HG03175 (cell line): Measurements from ENCODE around the gene BCAR3.

ENCODE experiments used
- ATAC-seq: cut with Tn5 transposase; IDR thresholded peaks from one replicate; pipeline ENCODE4 v1.9.1; 2021; ENCODE audit warnings: mild to moderate bottlenecking, moderate library complexity; ENCODE audit not compliant: unreplicated experiment

BCAR3 gene

DNA sequence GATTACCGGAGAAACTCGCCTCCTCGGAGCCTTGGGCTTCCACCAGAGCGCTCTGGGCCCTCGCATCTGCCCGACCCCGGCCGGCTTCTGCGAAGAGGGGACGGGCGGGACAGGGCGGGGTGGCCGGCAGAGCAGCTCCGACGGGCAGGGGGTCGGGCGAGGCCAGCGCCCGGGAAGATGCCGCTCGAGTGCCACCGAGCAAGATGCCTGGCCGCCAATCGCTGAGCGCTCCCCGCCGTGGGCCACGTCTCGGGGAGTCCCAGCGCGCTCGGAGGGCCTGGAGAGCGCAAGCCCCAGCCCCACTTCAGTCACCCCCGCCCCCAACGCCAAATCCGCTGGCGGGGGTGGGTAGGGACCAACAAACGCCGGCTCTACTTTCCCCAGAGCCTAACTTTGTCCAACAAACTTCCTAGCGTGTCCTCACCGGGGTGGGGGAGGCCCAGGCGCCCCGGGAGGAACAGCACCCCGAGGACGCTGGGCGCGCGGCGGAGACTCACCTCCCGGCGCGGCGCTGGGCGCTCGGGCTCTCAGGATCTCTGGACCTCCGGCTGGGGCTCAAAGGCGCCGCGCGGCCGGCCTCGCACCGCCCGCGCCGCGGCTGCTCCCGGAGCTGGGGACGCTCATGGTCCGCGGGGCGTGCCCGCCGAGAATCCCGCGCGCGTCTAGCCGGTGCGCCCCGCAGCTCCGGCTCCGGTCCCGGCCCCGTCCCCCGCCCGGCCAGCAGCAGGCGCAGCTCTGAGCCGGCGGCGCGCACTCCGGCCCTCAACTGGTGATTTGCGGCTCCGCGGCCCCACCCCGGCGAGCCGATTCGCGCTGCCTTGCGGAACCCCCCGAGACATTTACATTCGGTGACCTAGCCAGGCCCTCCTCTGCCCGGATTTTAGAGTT lies at the start of gene BCAR3:
BCAR3 (minus strand) TSS at position 737 of the 888 bp plus-strand sequence. CDS start 6,907 bp downstream, outside the sequence.
- peak; percentile 63 for ATAC-seq

DNA sequence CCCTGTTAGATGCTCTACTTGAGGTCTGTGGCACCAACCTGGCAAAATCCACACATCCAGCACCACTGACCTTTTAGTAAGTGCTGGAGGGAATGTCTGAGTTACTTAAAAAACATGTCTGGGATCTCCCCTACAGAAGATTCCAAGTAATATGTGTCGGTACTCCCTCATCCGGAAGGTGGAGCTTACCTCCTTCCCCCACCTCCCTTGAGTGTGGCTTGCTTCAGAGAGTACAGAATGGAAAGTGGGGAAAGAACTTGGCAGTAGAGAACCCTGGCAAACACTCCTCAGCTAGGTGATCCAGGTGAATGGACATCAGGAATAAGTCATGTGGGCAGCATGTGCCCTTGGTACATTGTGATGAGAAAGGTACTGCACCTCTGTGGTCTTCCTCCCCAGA lies 49.0 kb upstream of the BCAR3 start:
- no peak for ATAC-seq

DNA sequence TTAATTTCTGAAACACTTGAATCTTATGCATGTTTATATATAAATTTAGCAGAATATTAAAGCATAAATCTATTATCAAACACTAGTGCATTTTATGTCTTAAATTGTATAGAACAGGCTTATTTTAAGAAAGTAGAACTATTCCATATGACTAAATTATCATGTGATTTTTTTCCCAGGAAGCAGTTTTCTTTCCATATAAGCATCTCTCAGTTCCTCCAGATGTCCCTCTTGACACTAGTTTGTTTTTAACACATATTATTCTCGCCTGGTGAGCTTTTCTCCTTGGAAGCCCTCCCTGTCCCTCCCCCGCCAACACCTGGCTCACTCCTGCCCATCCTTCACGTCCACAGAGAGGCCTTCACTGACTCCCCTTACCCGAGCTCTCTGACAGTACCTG lies 48.3 kb upstream of the BCAR3 start:
- no peak for ATAC-seq

DNA sequence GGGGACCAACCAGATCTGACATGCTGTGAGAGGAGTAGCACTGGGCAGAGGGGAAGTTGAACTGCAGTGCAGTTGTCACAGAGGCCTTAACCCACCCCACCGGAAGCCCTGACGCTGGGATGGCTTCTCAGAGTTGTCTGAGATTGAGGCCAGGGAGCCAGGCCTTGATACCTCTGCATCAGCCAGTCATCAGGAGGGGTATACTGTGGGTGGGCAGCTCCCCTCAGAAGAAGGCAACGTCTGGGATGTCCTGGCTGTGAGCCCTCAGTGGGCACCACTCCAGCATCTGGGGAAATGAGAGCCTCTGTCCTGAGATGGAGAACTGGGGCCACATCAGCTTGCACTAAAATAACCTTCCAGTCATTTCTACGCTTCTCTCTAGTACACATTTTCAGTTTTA lies 47.9 kb upstream of the BCAR3 start:
- peak; percentile 82 for ATAC-seq

DNA sequence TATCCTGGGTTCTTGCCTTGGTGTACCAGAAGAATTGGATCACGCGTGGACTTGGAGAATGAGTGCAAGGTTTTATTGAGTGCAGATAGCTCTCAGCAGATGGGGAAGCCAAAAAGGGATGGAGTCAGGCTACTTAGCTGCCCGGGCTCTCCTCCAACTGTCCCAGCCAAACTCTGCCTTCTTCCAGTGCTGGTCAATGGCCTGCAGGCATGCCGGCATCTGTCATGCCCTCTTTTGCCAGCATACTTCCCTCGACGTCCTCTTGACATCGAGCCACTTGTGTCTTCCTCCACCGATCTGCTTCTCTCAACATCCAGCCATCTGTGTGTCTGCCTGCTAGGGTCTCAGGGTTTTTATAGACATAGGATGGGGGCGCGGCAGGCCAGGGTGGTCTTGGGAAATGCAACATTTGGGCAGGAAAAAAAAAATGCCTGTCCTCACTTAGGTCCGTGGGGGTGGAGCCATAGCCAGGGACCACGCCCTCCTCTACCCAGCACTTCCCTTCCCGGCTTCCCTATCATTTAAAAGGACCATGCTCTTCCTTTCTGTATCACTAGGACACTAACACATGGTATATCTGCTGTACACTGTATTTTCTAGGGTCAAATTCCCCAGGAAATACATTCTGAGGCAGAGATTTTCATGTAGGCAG lies 47.0 kb upstream of the BCAR3 start:
- no peak for ATAC-seq

DNA sequence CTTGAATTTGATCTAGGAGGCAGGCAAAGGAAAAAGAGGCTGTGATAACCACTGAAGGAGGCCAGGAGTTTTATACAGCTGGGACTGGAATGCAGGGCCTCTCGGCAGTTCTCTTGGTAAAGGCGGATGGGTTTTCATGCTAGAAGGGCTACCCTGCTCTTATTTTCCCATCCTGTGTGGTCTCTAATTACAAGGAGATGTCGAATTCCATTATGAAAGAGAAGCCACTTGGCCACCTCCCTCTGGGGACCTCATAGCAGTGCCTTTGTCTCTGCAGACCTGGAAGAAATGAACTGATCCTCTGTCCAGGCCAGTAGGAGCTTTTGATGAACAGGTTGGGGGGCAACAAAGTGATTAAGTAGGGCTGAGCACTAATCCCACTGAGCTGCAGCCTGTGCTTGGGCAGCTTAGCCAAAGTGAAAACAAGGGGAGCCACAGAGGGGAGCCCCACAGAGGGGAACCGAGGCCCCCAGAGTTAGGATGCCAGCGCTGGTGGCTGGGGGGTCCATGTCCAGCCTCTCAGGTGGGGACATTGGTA lies 42.2 kb upstream of the BCAR3 start:
- ATAC-seq, result no peak

DNA sequence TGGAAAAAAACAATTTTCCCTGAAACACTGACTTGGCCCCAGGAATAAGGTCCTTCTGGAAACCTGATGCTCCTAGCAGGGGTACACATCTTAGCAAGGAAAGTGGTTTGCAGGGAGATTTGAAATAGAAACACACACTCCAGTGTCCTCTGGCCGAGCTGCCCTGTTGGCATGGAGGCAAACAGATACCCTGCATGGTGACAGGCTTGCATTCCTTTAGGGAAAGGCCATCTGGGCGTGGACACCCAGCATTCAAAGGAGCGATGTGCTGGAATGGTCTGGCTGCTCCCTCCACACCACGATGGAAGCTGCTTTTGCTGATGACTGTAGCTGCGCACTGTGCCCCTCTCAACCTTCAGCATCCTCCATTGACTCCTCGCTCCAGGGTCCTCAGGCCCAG lies 41.5 kb upstream of the BCAR3 start:
- ATAC-seq, result no peak

DNA sequence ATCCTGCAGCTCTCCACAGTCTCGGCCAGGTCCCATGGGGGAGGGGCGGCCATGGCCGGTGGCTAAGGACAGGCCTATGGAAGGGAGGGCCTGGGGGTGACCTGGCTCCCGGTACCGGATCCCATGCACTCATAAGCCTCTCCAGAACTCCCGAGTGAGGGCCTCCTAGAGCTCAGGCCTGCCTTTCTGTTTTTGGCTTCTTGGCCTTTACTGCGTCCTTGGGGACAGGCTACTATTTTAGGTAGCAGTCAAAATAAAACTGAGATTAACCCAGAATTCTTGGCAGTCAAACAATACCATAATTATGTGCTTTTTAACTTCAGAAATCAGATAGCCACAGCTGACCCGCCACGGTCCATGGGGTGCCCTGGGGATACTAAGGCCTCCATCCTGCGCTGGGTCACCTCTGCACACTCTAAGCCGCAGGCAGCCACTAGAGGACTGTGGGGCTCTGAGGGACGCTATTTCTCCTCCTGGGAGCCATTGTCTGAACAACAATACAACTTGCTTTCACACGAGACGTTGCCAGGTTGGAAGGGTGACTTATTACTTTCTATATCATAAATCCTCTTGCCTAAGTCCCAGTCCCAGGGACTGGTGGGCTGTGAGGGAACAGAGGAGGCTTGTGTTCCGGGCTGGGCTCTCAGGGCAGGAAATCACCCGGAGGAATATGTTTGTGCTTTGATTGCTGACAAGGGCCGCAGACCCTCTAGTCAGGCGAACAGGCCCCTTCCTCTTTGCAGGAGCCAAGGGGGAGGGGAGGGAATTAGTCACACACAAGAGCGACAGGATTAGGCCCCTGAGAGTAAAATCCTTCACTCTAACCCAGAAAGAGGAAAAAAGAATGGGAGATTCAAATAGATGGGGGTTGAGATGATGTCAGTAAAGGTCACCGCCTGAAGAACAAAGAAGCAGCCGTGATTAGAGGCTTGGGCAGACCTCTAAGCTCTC lies 40.7 kb upstream of the BCAR3 start:
- no peak for ATAC-seq

DNA sequence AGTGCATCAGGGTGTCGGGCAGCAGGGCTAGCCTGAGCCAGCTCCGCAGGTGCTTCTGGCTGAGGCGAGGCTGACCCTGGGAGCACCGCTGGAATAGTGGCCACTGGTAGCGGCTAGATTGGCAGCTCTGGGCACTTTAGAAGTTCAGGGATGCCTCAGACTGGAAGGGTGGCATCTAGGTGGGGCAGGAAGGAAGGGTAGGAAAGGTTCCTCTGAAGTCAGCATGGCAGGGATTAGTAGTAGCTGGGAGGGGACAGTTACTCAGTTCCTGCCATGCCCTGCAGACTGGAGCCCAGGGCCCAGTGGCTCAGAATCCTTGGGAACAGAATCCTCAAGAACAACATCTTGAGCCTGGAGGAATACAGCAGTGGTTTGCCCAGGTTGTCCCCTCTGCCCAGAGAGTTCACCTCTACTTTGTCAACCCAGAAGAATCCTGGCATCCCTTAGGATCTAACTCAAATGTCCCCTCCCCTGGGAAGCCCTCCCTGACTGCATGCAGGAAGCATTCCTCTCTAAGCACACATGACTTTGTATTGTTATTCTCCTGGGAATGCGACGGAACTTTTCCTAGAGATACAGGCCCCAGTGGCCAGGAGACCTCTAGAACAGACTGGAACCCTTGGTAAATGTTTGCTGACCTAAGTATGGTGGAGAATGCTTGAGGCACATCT lies 39.5 kb upstream of the BCAR3 start:
- no peak for ATAC-seq

DNA sequence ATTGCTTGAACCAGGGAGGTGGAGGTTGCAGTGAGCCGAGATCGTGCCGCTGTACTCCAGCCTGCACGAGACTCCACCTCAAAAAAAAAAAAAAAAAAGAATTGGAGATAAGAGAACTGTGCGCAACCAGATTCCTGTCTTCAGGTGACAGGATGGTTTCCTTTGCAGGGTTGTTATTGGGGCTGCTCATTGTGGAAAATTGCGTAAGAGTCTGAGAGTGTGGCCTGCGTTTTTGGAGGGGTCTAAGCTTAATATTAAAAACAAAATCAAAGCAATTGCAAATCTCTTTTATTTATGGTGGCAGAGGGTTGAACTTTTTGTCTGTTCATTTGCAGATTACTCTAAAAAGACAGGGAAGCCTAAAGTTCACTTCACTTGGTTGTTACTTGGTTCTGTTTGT lies 36.0 kb upstream of the BCAR3 start:
- ATAC-seq, result no peak

DNA sequence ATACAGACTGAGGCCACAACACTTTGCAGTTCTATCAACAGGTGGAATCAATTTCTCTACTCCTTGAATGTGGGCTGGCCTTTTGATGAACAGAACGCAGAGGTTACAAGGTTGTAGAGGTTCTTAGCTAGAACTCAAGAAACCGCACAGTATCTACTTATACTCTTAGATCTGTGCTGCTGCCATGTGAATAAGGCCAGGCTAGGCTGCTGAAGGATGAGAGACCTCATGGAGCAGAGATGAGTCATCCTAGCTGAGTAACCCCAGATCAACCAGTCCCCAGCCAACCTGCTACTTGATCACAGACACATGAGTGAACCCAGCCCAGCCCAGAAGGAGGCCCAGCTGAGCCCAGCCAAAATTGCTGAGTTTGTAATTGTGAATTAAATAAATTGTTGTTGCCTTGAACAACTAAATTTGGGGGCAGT lies 35.3 kb upstream of the BCAR3 start:
- ATAC-seq, result peak; percentile 49

DNA sequence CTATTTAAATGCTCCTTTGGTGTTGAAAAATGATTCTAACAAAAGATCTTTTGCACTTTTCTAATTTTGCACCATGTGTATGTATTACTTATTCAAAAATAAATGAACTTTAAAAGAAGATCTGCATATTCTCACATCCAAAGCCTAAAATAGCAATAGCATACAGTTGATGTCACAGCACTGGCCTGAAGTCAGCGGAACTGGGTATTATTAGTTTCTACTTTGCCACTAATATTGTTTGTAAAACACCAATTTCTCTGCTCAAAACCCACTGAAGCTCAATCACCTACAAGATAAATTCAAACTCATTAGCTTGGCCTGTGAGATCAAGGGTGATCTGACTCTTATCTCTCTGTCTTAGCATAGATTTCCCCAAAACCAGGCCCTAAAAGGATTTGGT lies 34.5 kb upstream of the BCAR3 start:
- ATAC-seq, result no peak

DNA sequence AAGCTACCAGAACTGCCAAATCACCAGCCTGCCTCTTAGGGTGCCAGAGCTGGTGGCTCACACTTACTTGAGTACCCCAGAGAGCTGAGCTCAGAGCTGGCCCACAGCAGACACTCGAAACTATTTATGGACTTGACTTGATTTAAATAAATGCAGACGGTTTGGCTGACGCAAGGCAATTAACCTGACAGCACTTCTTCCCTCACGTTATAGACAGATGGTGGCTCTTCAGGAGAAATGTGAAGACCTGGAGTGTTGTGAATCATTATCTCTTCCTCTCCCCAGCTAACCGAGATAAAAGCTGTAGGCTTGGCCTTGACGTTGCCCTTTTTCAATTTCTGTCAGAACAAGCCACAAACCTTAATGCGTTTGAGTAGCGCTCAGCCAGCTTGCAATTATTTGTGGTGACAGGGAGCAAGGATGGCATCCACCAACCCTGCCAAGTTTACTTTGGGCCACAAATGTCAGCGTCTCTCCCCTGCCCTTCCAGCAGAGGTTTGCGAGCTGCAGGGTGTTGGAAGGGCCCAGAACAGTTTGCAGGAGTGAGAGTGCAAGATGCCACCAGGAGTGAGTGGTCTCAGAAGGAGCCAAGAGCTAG lies 34.0 kb upstream of the BCAR3 start:
- ATAC-seq, result peak; percentile 26

DNA sequence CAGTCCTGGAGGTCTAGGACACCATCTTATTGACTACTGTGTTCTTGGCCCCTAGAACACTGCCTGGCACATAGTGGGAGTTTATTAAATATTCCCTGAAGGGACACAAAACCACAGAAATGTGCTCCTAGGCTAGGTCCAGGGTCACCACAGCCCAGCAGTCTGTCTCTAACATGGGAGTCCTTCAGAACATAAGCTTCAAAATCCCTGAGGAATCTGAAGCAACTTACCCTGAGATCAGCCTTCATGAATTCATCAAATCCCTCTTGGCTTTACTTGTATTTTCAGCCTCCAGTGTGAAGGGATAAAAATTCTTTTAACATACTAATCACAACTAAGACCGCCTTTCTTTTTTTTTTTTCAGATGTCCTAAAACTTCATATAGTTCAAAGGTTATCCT lies 32.7 kb upstream of the BCAR3 start:
- no peak for ATAC-seq

DNA sequence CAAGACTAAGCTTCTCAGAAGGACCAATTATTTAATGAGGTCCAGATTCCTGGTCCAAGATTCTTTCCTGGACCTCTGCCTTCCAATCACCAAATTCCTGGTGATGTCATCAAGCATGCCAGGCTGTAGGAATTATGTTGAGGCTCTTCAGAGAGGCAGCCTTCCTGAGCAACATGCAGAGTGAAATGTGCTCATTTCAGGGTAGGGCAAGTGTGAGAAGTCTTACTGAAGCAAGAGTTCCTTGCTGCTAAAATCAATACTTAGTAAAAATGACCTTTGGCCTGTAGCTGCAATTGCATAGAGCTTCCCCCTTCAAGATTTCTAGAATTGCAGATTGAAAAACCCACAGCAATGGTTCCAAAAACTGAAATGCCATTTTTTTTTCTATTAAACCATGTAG lies 31.7 kb upstream of the BCAR3 start:
- no peak for ATAC-seq

DNA sequence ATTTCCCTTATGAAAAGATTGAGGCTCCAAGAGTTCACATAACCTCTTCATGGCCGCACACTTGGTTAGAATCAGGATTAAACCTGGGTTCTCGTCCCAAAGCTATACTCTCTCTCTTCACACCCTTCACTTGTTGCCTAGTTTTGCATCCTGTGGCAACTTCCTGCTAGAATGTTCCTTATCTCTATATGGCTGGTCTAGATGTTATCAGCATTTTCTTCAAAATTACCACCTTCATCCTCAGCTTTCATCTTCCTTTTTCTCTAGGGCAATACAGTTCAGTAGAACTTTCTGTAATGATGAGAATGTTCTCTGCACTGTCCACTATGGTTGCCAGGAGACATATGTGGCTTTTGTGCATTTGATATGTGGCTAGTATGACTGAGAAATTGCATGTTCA lies 31.1 kb upstream of the BCAR3 start:
- ATAC-seq, result no peak

DNA sequence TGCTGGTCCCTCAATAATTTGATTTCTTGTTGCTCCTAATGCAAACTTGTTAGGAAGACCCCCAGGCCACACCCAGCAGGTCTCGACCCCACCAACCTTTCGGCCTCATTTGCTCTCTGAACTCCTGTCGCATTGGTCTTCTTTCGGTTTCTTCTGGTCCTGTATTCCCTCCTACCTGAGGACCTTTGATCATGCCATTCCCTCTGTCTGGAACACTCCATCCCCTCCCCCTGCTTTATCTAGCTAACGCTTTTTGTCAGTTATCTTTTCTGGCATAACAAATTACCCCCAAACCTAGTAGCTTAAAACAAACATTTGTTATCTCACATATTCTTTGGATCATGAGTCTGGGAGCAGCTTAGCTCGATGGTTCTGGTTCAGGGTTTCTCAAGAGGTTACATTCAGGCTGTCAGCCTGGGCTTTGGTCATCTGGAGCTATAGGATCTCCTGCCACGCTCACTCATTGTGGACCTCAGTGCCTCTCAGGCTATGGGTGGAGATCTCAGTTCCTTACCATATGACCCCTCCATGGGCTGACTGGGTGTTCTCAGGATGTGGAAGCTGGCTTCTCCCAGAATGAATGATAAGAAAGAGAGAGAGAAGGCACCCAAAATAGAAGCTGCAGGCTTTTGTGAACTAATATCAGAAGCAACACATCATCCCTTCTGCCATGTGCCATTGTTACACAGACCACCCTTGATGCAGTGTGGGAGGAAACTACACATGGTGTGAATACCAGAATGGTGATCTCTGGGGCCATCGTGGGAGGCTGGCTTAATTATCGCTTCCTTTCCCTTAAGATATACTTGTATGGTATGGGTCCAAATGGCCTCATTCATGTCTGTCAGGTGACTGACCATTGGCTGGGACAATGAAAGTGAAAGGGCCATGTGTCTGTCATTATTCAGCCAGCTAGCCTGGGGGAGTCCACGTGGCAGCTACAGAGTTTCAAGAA lies 29.1 kb upstream of the BCAR3 start:
- no peak for ATAC-seq

DNA sequence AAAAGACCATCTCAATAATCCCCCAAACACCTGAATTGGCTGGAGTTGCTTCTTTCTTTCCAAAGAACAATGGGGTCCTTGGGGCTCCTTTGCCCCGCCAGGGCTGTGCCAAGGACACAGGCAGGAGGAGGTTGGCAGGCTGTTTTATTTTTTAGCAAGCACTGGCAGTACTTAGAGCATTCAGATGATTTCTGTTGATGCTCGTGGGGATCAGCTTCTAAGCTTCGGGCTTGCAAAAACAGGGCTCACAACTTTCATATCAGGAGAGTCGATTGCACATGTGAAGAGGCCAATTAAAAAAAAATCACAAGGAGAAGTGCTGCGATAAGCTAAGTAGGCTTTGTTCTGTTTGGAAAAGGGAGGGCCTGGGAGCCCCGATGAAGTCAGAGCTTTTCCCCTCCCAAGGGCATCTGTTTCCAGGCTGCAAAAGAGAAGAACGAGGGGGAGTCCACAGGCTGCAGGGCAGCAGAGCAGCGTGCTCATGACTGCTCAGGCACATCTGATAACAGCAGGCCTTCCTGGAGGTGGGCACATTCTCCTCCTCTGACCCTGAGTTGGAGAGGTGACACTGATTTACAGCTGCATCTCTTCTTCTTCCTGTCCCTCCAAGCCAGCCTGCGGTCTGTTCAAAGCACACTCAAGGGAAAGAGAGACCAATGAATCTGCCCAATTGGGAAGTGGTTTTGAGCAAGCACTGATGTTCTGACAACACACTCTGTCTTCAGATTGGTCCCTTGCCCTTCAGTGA lies 27.3 kb upstream of the BCAR3 start:
- ATAC-seq, result no peak
